Breast epithelium (tissue), 3 donors: Measurements from ENCODE around the gene BACE2.
"Not testable (repeated sequence)": the region's sequence is repeated elsewhere in the genome, so short reads cannot be mapped to it uniquely, and the experiment has no call there.

Experiments used
- POLR2A ChIP-seq: fragments of 450-650 bp; IDR thresholded peaks from one replicate; pipeline ENCODE4 v1.6.1; 2016; ENCODE audit warnings: antibody characterized with exemption, mild to moderate bottlenecking, moderate library complexity
- TF ChIP-seq, protein P1 (sequence below), 3 donors: fragments of 450-650 bp; IDR thresholded peaks; one replicate each; pipeline ENCODE4 v1.5.1; 2016 to 2017; ENCODE audit warnings: antibody characterized with exemption in 3 of 3, mild to moderate bottlenecking in 3 of 3, moderate library complexity in 3 of 3

DNA sequence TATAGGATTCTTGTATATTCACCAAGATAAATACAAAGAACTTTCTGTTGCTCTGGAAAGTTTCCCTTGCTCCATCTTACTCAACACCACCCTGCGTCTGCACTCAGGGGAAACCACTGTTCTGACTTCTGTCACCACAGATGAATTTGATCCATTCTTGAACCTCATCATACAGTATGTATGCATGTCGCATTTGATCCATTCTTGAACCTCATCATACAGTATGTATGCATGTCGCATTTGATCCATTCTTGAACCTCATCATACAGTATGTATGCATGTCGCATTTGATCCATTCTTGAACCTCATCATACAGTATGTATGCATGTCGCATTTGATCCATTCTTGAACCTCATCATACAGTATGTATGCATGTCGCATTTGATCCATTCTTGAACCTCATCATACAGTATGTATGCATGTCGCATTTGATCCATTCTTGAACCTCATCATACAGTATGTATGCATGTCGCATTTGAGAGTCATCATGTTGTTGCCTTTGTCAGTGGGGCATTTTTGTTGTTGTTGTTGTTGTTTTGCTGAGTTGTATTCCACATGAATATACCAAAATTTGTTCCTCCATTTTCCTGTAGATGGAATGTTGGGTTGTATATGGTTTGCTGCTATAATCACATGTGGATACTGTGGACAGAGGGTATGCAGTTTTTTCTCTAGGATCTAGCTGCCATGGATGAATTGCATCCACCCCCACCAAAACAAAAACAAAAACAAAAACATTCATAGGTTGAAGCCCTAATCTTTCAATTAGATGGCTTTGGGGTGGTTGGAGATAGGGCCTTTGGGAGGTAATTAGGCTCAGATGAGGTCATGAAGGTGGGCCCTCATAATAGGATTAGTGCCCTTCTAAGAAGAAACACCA, 145.6 kb downstream of the BACE2 start:
- TF ChIP-seq, protein P1, sequence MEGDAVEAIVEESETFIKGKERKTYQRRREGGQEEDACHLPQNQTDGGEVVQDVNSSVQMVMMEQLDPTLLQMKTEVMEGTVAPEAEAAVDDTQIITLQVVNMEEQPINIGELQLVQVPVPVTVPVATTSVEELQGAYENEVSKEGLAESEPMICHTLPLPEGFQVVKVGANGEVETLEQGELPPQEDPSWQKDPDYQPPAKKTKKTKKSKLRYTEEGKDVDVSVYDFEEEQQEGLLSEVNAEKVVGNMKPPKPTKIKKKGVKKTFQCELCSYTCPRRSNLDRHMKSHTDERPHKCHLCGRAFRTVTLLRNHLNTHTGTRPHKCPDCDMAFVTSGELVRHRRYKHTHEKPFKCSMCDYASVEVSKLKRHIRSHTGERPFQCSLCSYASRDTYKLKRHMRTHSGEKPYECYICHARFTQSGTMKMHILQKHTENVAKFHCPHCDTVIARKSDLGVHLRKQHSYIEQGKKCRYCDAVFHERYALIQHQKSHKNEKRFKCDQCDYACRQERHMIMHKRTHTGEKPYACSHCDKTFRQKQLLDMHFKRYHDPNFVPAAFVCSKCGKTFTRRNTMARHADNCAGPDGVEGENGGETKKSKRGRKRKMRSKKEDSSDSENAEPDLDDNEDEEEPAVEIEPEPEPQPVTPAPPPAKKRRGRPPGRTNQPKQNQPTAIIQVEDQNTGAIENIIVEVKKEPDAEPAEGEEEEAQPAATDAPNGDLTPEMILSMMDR (IDR thresholded peaks at IDR 0.05) = not testable (repeated sequence)
- TF ChIP-seq POLR2A = not testable (repeated sequence)
